Activated CD8-positive, alpha-beta T cell treated with anti-CD3 and anti-CD28 coated beads for 36 hours (primary cell): ENCODE results near the gene ACTR3C. TPM values are rescaled to one million over a fixed set of nuclear protein-coding genes. Genes with fewer than 3 reads are reported as not detected.

Source experiments
- ATAC-seq: fragments of 200-7000 bp; cut with Tn5 transposase; one replicate; pipeline ENCODE4 v1.10.0; 2021; ENCODE audit warnings: mild to moderate bottlenecking, moderate library complexity
- CTCF ChIA-PET: fragments of 350-600 bp; sonication (Branson Sonifier 250); formaldehyde crosslinking; loops from one replicate; lab custom pipeline; 2021; ENCODE audit warnings: antibody characterized with exemption; lab: Charles Lee
- POLR2A ChIA-PET: fragments of 350-600 bp; sonication (Branson Sonifier 250); formaldehyde crosslinking; loops from one replicate; lab custom pipeline; 2021; ENCODE audit warnings: antibody characterized with exemption; lab: Charles Lee
- DNase-seq: peaks from one replicate; pipeline ENCODE4 v3.0.0-alpha.2; 2020
- H3K27ac Mint-ChIP-seq: one replicate; pipeline ENCODE4 v1.8.0; 2021; ENCODE audit warnings: mild to moderate bottlenecking, mixed read lengths
- H3K27me3 Mint-ChIP-seq: one replicate; pipeline ENCODE4 v1.8.0; 2021; ENCODE audit warnings: mixed read lengths
- H3K36me3 Mint-ChIP-seq: one replicate; pipeline ENCODE4 v1.8.0; 2021; ENCODE audit warnings: low read depth, mixed read lengths
- H3K4me1 Mint-ChIP-seq: one replicate; pipeline ENCODE4 v1.8.0; 2021; ENCODE audit warnings: low read depth, mixed read lengths
- H3K4me3 Mint-ChIP-seq: one replicate; pipeline ENCODE4 v1.8.0; 2021; ENCODE audit warnings: mild to moderate bottlenecking, moderate library complexity, mixed read lengths
- H3K9me3 Mint-ChIP-seq: one replicate; pipeline ENCODE4 v1.8.0; 2021; ENCODE audit warnings: mixed read lengths
- intact Hi-C: fragments of 100-400 bp; cut with micrococcal nuclease; formaldehyde crosslinking; loops from one replicate; pipeline ENCODE4 v1.10.0; 2022
- total RNA-seq, 2 experiments: library from RNA; stranded (reverse); gene quantifications; one replicate each; pipeline ENCODE4 v1.2.3, GENCODE V29; 2021
- TF ChIP-seq, protein P1 (sequence below): fragments of 200-600 bp; IDR thresholded peaks from one replicate; pipeline ENCODE4 v1.8.0; 2022; ENCODE audit warnings: antibody characterized with exemption, mild to moderate bottlenecking

The ACTR3C gene
- total RNA-seq, 2 experiments from 2014 or later: 2.6 to 2.9 TPM

DNA sequence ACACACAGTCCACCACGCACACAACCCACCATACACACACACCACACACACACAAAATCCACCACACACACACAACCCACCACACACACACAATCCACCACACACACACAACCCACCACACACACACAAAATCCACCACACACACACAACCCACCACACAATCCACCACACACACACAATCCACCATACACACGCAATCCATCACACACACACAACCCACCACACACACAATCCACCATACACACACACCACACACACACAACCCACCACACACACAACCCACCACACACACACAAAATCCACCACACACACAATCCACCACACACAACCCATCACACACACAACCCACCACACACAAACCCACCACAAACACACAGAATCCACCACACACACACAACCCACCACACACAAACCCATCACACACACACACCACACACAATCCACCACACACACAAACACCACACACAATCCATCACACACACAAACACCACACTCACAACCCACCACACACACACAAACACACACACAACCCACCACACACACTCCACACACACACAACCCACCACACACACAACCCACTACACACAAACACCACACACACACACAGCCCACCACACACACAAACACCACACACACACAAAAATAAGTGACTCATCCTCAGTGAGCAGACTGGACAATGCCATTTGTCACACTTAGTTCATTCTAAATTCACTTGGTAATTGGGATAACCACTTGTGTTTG lies 36.4 kb upstream of the ACTR3C start:
- Mint-ChIP-seq H3K27ac (peak overlapping the region; percentile 61), H3K36me3 (peaks cover 3% of the 10 kb centered on the region), H3K4me3 (no peak overlapping the region), H3K27me3 (no peaks in the 10 kb centered on the region), H3K9me3 (no peaks in the 10 kb centered on the region), H3K4me1 (peaks cover 48% of the 10 kb centered on the region)
- ChIA-PET CTCF (no interaction called here), POLR2A (no interaction called here)
- DNase-seq (no peak), ATAC-seq (no peak)
- TF ChIP-seq, protein P1, sequence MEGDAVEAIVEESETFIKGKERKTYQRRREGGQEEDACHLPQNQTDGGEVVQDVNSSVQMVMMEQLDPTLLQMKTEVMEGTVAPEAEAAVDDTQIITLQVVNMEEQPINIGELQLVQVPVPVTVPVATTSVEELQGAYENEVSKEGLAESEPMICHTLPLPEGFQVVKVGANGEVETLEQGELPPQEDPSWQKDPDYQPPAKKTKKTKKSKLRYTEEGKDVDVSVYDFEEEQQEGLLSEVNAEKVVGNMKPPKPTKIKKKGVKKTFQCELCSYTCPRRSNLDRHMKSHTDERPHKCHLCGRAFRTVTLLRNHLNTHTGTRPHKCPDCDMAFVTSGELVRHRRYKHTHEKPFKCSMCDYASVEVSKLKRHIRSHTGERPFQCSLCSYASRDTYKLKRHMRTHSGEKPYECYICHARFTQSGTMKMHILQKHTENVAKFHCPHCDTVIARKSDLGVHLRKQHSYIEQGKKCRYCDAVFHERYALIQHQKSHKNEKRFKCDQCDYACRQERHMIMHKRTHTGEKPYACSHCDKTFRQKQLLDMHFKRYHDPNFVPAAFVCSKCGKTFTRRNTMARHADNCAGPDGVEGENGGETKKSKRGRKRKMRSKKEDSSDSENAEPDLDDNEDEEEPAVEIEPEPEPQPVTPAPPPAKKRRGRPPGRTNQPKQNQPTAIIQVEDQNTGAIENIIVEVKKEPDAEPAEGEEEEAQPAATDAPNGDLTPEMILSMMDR: no peak
- intact Hi-C loops: loop anchor here (5.0 to 10.0 kb wide), 2 partner anchors 48 to 395 kb away; a partner anchor contains a TSS

DNA sequence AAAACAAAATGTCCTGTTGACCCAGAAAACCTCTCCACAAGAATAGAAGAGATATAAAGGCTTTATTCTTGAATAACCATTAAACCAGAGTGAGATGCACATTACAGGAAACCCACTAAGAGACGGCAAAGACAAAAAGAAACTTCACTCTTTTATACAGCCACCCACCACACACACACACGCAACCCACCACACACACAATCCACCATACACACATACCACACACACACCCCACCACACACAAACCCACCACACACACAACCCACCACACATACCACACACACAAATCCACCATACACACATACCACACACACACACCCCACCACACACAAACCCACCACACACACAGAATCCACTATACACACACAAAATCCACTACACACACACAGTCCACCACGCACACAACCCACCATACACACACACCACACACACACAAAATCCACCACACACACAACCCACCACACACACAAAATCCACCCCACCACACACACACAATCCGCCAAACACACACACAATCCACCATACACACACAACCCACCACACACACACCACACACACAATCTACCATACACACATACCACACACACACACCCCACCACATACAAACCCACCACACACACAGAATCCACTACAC lies 35.8 kb upstream of the ACTR3C start:
- POLR2A ChIA-PET: interaction anchor here (0.9 to 2.1 kb wide), 7 partner anchors 9 to 48 kb away, joined by 3 to 10 read pairs (median 4); partner anchors contain the start of genes ACTR3C, LRRC61, REPIN1 and ZNF775
- H3K4me3 Mint-ChIP-seq: no peak overlapping the region
- ATAC-seq: peak; percentile 21

DNA sequence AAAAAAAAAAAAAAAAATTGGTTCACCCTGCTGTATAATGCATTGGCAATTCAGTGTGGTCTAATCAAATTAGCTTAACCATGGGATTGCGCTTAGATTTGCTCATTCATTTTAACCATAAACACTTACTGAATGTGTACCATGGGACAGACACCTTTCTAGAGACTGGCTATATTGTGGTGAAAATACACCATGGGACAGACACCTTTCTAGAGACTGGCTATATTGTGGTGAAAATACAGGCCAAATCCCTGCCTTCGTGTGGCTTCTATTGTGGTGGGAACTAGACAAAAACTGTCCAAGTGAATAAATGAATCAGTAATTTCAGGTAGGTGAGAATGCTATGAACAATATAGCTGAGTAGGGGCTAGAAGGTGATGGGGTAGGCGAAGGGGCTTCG lies 35.1 kb upstream of the ACTR3C start:
- ChIA-PET CTCF (interaction anchor here (1.0 to 2.6 kb wide), 7 partner anchors 8 to 48 kb away, joined by 3 to 12 read pairs (median 4); partner anchors contain the start of gene REPIN1), POLR2A (interaction anchor here (0.6 to 2.1 kb wide), 9 partner anchors 10 to 210 kb away, joined by 3 to 10 read pairs (median 4); partner anchors contain the start of genes ACTR3C, GIMAP8, LRRC61 and REPIN1)
- H3K27ac Mint-ChIP-seq: peak overlapping the region; percentile 62
- no peaks in the 10 kb centered on the region for H3K9me3 Mint-ChIP-seq
- peaks cover 42% of the 10 kb centered on the region for H3K4me1 Mint-ChIP-seq
- ATAC-seq (peak; percentile 14), DNase-seq (peak; percentile 34)
- TF ChIP-seq, protein P1: no peak
- no peaks in the 10 kb centered on the region for H3K27me3 Mint-ChIP-seq
- peaks cover 3% of the 10 kb centered on the region for H3K36me3 Mint-ChIP-seq
- intact Hi-C loops: loop anchor here (5.0 to 10.0 kb wide), 2 partner anchors 49 to 396 kb away; a partner anchor contains a TSS
- no peak overlapping the region for H3K4me3 Mint-ChIP-seq

More for the DNA sequence above, 35.8 kb upstream of the ACTR3C start:
- intact Hi-C loops: loop anchor here (5.0 to 10.0 kb wide), 2 partner anchors 48 to 396 kb away; a partner anchor contains a TSS
- CTCF ChIA-PET: interaction anchor here (1.5 to 2.6 kb wide), 3 partner anchors 8 to 47 kb away, joined by 4 to 12 read pairs (median 7); a partner anchor contains a TSS
- TF ChIP-seq, protein P1: no peak
- DNase-seq: peak; percentile 28
- Mint-ChIP-seq H3K27ac (peak overlapping the region; percentile 62), H3K9me3 (no peaks in the 10 kb centered on the region), H3K36me3 (peaks cover 3% of the 10 kb centered on the region), H3K4me1 (peaks cover 46% of the 10 kb centered on the region), H3K27me3 (no peaks in the 10 kb centered on the region)

DNA sequence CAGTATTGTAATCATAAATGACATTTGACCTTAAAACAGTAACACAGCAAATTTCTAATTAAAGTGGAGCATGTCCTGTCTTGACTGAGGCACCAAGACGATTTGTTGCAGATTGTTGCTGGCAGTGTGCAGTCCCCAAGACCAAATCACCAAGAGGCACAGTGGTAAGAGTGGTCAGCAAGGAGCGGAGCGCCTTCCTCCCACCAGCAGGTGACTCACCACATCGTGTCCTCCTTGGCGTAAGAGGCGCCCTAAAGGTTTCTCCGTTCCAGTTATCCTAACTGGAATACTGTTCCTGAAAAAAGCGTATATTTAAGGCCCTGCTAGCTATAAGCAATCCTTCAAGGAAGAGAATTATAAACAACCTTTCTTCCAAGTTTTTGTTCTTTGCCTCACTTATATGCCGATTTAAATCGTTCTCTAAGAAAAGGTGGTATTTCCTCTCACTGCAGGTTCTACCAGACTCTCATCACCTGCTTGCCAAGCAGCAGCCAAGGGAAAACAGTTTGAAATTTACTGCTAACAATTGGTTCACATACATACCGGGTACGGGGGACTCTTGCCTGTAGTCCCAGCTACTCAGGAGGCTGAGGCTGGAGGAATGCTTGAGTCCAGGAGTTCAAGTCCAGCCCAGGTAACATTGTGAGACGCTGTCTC lies 34.6 kb upstream of the ACTR3C start:
- H3K36me3 Mint-ChIP-seq: peaks cover 3% of the 10 kb centered on the region
- POLR2A ChIA-PET: interaction anchor here (0.6 to 2.1 kb wide), 11 partner anchors 10 to 211 kb away, joined by 3 to 10 read pairs (median 3); partner anchors contain the start of genes ACTR3C, GIMAP8, LRRC61 and REPIN1
- intact Hi-C loops: loop anchor here (5.0 to 10.0 kb wide), 2 partner anchors 49 to 397 kb away; a partner anchor contains a TSS
- H3K4me3 Mint-ChIP-seq: peak overlapping the region; percentile 64
- DNase-seq (peak; percentile 32), ATAC-seq (peak; percentile 43)
- CTCF ChIA-PET: interaction anchor here (1.0 to 3.0 kb wide), 10 partner anchors 9 to 64 kb away, joined by 3 to 15 read pairs (median 6); partner anchors contain the start of gene REPIN1
- no peaks in the 10 kb centered on the region for H3K9me3 Mint-ChIP-seq
- H3K27ac Mint-ChIP-seq: peak overlapping the region; percentile 92
- TF ChIP-seq, protein P1: no peak
- H3K4me1 Mint-ChIP-seq: peaks cover 42% of the 10 kb centered on the region
- no peaks in the 10 kb centered on the region for H3K27me3 Mint-ChIP-seq
